Natural killer cell (primary cell): Measurements from ENCODE around the gene LHFPL3. TPM values are rescaled to one million over a fixed set of nuclear protein-coding genes. Genes with fewer than 3 reads are reported as not detected.

Experiments
- ATAC-seq, 3 donors: fragments of 150-1000 bp in 2 of 3; fragments of 200-7000 bp in 1 of 3; cut with Tn5 transposase; 1 replicate in 1 of 3; 2 replicates in 2 of 3; pipeline ENCODE4 v1.10.0; 2021; ENCODE audit warnings: mild to moderate bottlenecking in 2 of 3, moderate library complexity in 2 of 3
- DNase-seq, 2 donors: peaks; one replicate each; pipeline versions ENCODE4 v3.0.0 to v3.0.0-alpha.2; 2013 to 2021; ENCODE audit warnings: mixed read lengths in 1 of 2
- H3K27ac ChIP-seq: one replicate; pipeline ENCODE4 v1.5.1; 2013; ENCODE audit warnings: mild to moderate bottlenecking, low read length
- H3K27me3 ChIP-seq: one replicate; pipeline ENCODE4 v1.6.1; 2013; ENCODE audit warnings: low read length; ENCODE audit not compliant: control insufficient read depth, insufficient read depth
- H3K36me3 ChIP-seq: one replicate; pipeline ENCODE4 v1.6.1; 2013; ENCODE audit warnings: low read length; ENCODE audit not compliant: control insufficient read depth, insufficient read depth
- H3K4me1 ChIP-seq: one replicate; pipeline ENCODE4 v1.6.1; 2013; ENCODE audit warnings: low read length; ENCODE audit not compliant: control insufficient read depth, insufficient read depth
- H3K4me3 ChIP-seq: one replicate; pipeline ENCODE4 v1.5.1; 2013; ENCODE audit warnings: low read length
- H3K9me3 ChIP-seq: one replicate; pipeline ENCODE4 v1.6.1; 2013; ENCODE audit warnings: low read length; ENCODE audit not compliant: control insufficient read depth, insufficient read depth
- H3K27ac Mint-ChIP-seq, 2 donors: one replicate each; pipeline ENCODE4 v1.8.0; 2022; ENCODE audit warnings: mild to moderate bottlenecking in 2 of 2, mixed read lengths in 2 of 2, moderate library complexity in 1 of 2
- H3K27me3 Mint-ChIP-seq, 2 donors: one replicate each; pipeline ENCODE4 v1.8.0; 2022; ENCODE audit warnings: low read depth in 2 of 2, mixed read lengths in 2 of 2
- H3K36me3 Mint-ChIP-seq: one replicate; pipeline ENCODE4 v1.8.0; 2022; ENCODE audit warnings: mixed read lengths
- H3K4me1 Mint-ChIP-seq, 2 donors: one replicate each; pipeline ENCODE4 v1.8.0; 2022; ENCODE audit warnings: mixed read lengths in 2 of 2
- H3K4me3 Mint-ChIP-seq: one replicate; pipeline ENCODE4 v1.8.0; 2022; ENCODE audit warnings: mild to moderate bottlenecking, moderate library complexity, mixed read lengths
- H3K9me3 Mint-ChIP-seq, 2 donors: one replicate each; pipeline ENCODE4 v1.8.0; 2022; ENCODE audit warnings: mixed read lengths in 2 of 2
- WGBS: methylation state at CpG from one replicate; pipeline ENCODE4 v1.1.7; 2013; ENCODE audit warnings: missing lambda C conversion rate; ENCODE audit not compliant: insufficient coverage; 5-methylcytosine and 5-hydroxymethylcytosine counted together
- intact Hi-C: fragments of 100-400 bp; cut with micrococcal nuclease; formaldehyde crosslinking; loops from one replicate; pipeline ENCODE4 v1.14.2; 2022
- total RNA-seq, 4 donors: library from RNA; stranded (reverse); fragments of 120-200 nt in 1 of 4; gene quantifications; one replicate each; pipeline versions ENCODE4 v1.2.3 to v1.2.4, GENCODE V29; 2013 to 2022
- TF ChIP-seq, protein P1 (sequence below): fragments of 200-600 bp; IDR thresholded peaks from one replicate; pipeline ENCODE4 v1.8.0; 2022; ENCODE audit warnings: antibody characterized with exemption

Gene LHFPL3
- total RNA-seq, 3 donors from 2014 or later (not counting 1 experiment from before 2014, with no cell fraction given) = not detected

DNA sequence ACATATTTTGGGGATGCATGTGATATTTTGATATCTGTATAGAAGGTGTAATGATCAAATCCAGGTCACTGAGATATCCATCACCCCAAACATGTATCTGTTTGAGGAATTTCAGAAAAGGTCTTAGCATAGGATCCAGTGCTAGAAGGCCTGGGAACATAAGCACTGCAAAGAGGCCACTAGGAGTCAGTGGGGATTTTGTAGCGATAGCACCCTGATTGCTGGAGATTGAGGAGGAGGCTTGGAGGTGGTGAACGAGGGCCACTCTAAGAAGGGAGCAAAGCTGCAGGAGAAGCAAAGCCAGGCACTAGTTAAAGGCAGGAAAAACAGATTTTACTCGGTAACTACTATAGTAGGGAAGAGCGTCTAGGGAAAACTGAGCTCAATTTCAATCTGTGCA is 324.0 kb downstream of the LHFPL3 start:
- Histone ChIP-seq H3K4me3 (no peak overlapping the region), H3K36me3 (no peaks in the 10 kb centered on the region), H3K4me1 (no peaks in the 10 kb centered on the region), H3K9me3 (no peaks in the 10 kb centered on the region), H3K27ac (no peak overlapping the region), H3K27me3 (peaks cover 2% of the 10 kb centered on the region)
- Mint-ChIP-seq H3K27me3 (peaks cover 8 to 15% of the 10 kb centered on the region in 2 donors), H3K9me3 (no peaks in the 10 kb centered on the region), H3K4me1 (no peaks in the 10 kb centered on the region), H3K4me3 (no peak overlapping the region), H3K36me3 (no peaks in the 10 kb centered on the region), H3K27ac (no peak overlapping the region)
- no peak for ATAC-seq
- TF ChIP-seq, protein P1, sequence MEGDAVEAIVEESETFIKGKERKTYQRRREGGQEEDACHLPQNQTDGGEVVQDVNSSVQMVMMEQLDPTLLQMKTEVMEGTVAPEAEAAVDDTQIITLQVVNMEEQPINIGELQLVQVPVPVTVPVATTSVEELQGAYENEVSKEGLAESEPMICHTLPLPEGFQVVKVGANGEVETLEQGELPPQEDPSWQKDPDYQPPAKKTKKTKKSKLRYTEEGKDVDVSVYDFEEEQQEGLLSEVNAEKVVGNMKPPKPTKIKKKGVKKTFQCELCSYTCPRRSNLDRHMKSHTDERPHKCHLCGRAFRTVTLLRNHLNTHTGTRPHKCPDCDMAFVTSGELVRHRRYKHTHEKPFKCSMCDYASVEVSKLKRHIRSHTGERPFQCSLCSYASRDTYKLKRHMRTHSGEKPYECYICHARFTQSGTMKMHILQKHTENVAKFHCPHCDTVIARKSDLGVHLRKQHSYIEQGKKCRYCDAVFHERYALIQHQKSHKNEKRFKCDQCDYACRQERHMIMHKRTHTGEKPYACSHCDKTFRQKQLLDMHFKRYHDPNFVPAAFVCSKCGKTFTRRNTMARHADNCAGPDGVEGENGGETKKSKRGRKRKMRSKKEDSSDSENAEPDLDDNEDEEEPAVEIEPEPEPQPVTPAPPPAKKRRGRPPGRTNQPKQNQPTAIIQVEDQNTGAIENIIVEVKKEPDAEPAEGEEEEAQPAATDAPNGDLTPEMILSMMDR = no peak
- 81% methylated on average over 4 of the region's 4 CpGs for WGBS
- no peak for DNase-seq
- intact Hi-C loops = no loop called here

DNA sequence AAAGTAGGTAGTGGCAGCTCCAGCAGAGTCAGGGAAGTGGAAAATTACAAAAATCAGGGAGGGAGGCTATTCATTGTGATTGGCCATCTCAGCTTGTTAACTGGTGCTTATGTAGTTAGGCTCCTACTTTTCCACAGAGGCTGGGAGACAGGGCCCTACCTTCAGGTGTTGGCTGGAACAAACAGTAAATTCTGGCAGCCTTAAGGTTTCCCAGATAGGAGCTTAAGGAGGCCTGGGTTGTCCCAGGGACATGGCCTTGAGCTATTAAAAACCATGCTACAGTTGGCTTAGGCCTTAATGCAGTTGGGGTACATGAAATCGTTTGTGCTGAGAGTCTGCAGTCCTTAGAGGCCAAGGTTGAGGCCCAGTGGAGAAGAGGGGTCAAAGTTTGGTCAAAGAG is 324.5 kb downstream of the LHFPL3 start:
- Histone ChIP-seq H3K27ac (no peak overlapping the region), H3K27me3 (peaks cover 2% of the 10 kb centered on the region), H3K36me3 (no peaks in the 10 kb centered on the region), H3K4me3 (no peak overlapping the region), H3K9me3 (no peaks in the 10 kb centered on the region), H3K4me1 (no peaks in the 10 kb centered on the region)
- no peaks in the 10 kb centered on the region for H3K36me3 Mint-ChIP-seq
- intact Hi-C loops = no loop called here
- DNase-seq (no peak), ATAC-seq (no peak)
- TF ChIP-seq, protein P1 = no peak
- no peak overlapping the region for H3K27ac Mint-ChIP-seq
- peaks cover 8 to 15% of the 10 kb centered on the region in 2 donors for H3K27me3 Mint-ChIP-seq
- no peaks in the 10 kb centered on the region for H3K9me3 Mint-ChIP-seq
- WGBS = 59% methylated on average over 1 of the region's 1 CpG
- H3K4me1 Mint-ChIP-seq = no peaks in the 10 kb centered on the region
- H3K4me3 Mint-ChIP-seq = no peak overlapping the region

DNA sequence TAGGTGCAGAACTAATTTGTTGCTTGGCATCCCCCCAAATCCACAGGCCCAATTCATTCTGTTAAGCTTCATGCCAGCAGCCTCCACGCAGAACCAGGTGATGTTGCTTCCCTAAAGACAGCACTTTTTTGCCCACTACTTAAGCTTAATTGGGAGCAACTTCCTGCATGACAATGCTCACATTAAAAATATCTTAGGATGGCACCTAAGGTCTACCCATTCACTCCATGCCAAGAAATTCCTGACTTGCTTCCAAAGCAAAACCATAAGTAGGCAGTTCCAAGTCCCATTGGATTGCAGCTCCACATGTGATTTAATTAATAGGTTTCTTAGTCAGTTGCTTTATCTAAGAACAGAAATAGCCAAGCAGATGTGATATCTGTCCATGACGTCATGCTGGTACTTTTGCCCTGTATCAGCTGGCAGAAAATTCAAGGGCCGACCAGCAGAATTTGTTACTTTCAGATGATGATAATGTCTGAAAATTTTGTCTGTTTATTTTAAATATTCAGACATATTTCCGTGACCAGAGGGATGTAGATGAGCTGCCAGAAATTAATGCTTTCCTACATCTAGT is 325.5 kb downstream of the LHFPL3 start:
- H3K9me3 ChIP-seq = no peaks in the 10 kb centered on the region
- H3K4me1 ChIP-seq = no peaks in the 10 kb centered on the region
- WGBS = 85% methylated on average over 4 of the region's 4 CpGs
- H3K27me3 ChIP-seq = peaks cover 2% of the 10 kb centered on the region
- H3K27ac ChIP-seq = no peak overlapping the region
- H3K27ac Mint-ChIP-seq = no peak overlapping the region
- DNase-seq = no peak
- H3K27me3 Mint-ChIP-seq = peaks cover 7 to 12% of the 10 kb centered on the region in 2 donors
- H3K9me3 Mint-ChIP-seq = no peaks in the 10 kb centered on the region
- no peaks in the 10 kb centered on the region for H3K4me1 Mint-ChIP-seq
- H3K4me3 Mint-ChIP-seq = no peak overlapping the region
- TF ChIP-seq, protein P1 = no peak
- H3K36me3 Mint-ChIP-seq = no peaks in the 10 kb centered on the region
- no peak for ATAC-seq
- no peaks in the 10 kb centered on the region for H3K36me3 ChIP-seq
- intact Hi-C loops = no loop called here
- no peak overlapping the region for H3K4me3 ChIP-seq

DNA sequence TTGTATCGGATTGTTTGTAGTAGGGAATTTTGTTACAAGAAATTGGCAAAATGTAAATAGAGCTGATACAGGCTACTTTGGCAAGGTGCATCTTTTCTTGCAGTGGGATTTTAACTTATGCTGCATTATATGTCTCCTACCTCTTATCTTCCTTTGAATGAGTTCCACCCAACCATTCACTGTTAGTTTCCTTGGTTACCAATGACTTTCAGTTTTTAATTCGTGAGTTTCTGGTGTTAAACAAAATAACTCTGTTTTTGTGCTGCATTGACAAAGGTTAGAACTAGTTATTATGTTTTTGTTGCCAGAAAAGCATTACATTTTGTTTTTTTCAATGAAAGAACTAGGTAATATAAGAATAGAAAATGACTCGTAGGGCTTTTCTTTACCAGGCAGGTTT is 327.2 kb downstream of the LHFPL3 start:
- ATAC-seq = no peak
- peaks cover 0 to 5% of the 10 kb centered on the region in 2 donors for H3K27me3 Mint-ChIP-seq

More for the DNA sequence above, 327.2 kb downstream of the LHFPL3 start:
- Histone ChIP-seq H3K27ac (no peak overlapping the region), H3K36me3 (no peaks in the 10 kb centered on the region), H3K4me1 (no peaks in the 10 kb centered on the region), H3K27me3 (peaks cover 2% of the 10 kb centered on the region), H3K4me3 (no peak overlapping the region), H3K9me3 (no peaks in the 10 kb centered on the region)
- intact Hi-C loops = no loop called here
- 89% methylated on average over 3 of the region's 3 CpGs for WGBS
- H3K36me3 Mint-ChIP-seq = no peaks in the 10 kb centered on the region
- no peak for DNase-seq
- H3K27ac Mint-ChIP-seq = no peak overlapping the region
- no peaks in the 10 kb centered on the region for H3K9me3 Mint-ChIP-seq
- no peaks in the 10 kb centered on the region for H3K4me1 Mint-ChIP-seq
- TF ChIP-seq, protein P1 = no peak
- no peak overlapping the region for H3K4me3 Mint-ChIP-seq
